SK-MEL-5 (cell line): ENCODE measurements around the gene SRPK2. TPM values are rescaled to one million over a fixed set of nuclear protein-coding genes. Genes with fewer than 3 reads are reported as not detected.

Experiments used
- DNase-seq: peaks from one replicate; pipeline ENCODE4 v3.0.0-alpha.2; 2016; ENCODE audit warnings: low read depth, low spot score
- in situ Hi-C: cut with HindIII; loops from 2 replicates; pipeline ENCODE4 v1.10.0; 2016; ENCODE audit warnings: low sequenced_read_pairs, high pct_unique_total_duplicates, low pct_unique_long_range_greater_than_20kb
- total RNA-seq: library from RNA; depleted of rRNA; stranded (reverse); fragments of >200 nt; shearing (Covaris generic); gene quantifications from 2 replicates; pipeline ENCODE4 v1.2.3, GENCODE V29; 2014

SRPK2 gene
- total RNA-seq, 1 experiment from 2014 or later: 59.8 TPM

- DNase-seq: no peak
These were observed 234.6 kb downstream of the SRPK2 start for GRCh38 chr7:105154084-105154483.

GRCh38 chr7:105153531-105153930 lies 235.2 kb downstream of the SRPK2 start:
- DNase-seq: no peak
- in situ Hi-C loops: no loop called here

More at GRCh38 chr7:105154084-105154483, 234.6 kb downstream of the SRPK2 start:
- in situ Hi-C loops: no loop called here

DNA sequence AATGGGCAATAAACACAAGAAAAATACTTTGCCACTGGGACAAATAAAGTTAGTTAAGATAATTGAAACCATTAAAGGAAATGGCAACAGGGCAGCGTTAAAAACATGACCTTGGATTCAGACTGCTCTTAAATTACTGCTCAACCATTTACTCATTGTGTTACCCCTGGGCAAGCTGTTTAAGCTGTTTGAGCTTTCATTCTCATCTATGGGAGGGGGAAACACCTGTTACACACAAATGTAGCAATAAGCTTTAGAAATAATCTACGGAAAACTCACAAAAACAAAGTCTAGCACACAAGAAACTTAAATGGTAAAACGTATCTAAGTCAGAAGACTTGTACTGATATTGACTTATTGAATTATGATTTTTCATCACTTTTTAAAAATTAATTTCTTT lies 237.6 kb downstream of the SRPK2 start:
- in situ Hi-C loops: no loop called here
- DNase-seq: no peak

DNA sequence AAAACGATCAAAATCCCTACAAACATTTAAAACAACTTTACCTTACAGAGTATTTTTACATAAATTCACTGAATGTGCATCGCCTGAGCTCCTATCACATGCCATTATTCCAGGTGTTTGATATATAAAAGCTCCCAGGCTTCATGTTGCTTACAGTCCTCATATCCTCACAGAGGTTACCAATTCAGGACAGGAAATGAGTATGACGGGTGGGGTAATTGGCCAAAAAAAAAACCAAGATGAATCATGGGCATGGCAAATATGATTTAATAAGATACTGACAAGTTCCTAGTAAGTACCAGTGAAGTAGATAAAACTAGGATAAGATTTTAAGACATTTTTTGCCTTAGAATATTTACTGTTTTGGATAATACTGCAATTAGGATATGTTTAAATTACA lies 238.9 kb downstream of the SRPK2 start:
- in situ Hi-C loops: no loop called here
- no peak for DNase-seq

DNA sequence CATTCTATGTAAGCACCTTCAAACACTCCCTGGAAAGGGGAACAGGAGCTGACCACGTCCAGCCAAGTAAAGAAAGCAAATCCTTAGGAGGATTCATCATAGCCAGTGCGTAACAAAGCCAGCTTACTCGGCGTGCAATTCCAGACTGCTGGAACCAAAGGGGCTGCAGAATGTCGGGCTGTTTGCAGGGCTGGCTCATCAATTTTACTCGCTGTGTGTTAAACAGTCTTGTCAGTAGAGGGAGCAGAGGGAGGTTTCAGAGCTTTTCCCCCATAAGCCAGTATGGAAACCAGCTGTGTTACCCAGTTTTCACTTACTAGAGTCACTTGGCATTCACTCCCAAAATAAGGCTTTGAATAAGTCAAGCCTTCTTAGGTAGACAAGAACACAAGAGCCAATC lies 247.7 kb downstream of the SRPK2 start:
- peak; percentile 80 for DNase-seq

GRCh38 chr7:105139381-105139780 lies 249.3 kb downstream of the SRPK2 start:
- in situ Hi-C loops: no loop called here
- no peak for DNase-seq

More for the DNA sequence above, 247.7 kb downstream of the SRPK2 start:
- in situ Hi-C loops: no loop called here

DNA sequence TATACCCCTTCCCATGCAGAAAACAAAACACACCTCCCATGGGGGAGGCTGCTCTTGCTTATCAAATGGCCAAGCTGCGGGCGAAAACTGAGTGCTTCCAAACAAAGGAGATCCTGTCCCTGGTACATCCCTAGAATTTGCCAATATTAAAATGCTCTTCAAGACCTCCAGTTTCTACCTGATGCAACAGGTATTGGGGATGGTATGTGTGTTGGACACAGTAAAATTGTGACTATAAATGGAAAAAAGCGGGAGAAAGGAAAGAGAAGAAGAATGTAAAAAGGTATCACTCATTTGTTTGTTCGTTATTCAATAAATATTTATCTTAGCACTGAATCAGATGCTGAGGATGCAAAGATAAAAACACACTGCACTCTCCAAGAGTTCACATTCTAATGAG lies 250.8 kb downstream of the SRPK2 start:
- DNase-seq: no peak
- in situ Hi-C loops: no loop called here

DNA sequence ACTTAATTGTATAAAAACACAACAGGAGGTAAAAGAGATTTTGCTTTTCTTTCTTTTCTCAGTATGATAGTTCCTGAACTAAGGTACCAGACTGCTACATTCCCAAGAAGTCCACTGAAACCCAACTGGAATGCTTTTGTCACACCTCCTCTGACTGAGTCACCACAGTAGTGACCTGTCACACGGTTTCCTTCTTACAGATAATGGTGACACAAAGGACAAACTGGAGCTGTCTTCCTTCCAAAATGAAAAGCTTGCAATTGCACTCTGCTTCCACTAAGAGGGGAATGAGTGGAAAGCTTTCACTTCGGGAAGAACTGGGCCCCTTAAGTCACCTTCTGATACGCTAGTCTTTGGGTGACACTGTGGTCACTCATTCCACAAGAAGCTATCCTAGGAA lies 252.5 kb downstream of the SRPK2 start:
- peak; percentile 45 for DNase-seq
- in situ Hi-C loops: no loop called here

- no peak for DNase-seq
- in situ Hi-C loops: no loop called here
These were observed 254.6 kb downstream of the SRPK2 start for GRCh38 chr7:105133986-105134655.

DNA sequence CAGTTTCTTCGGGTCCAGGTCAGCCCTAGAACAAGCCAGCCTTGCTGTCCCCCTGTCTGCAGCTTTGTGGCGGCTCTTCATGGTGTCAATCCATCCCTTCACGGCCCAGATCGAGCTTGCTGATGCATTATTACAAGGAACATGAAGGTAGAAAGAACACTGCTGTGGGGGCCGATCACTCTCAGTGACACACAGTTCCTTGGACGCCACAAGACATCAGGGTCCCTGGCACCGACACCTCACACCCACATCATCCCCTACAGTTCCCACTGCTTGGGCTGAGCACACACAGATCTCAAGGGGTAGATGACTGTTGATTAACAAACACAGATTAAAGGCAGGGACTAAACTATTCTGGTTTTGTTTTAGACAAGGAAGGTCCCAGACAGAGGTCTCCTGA lies 255.4 kb downstream of the SRPK2 start:
- no peak for DNase-seq
- in situ Hi-C loops: no loop called here

- DNase-seq: no peak
- in situ Hi-C loops: no loop called here
These were observed 255.9 kb downstream of the SRPK2 start for GRCh38 chr7:105132835-105133234.

DNA sequence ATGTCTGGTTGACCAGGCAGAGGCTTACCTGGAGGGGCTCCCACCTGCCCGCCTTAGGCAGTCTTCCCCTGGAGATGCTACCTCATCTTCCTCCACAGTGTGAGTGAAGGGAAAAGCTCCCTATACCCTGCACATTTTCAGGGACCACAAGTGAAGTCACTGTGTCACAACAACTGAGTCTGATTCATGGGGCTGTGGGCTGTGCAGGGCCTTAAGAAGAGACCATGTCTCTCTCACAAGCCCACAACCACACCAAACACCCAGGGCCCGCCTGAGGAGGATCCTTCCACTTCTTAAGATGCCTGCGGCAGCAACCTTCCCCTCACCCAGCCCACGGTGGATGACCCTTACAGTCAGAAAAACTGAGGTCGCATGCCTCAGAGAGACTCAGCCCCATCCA lies 256.4 kb downstream of the SRPK2 start:
- in situ Hi-C loops: no loop called here
- no peak for DNase-seq

DNA sequence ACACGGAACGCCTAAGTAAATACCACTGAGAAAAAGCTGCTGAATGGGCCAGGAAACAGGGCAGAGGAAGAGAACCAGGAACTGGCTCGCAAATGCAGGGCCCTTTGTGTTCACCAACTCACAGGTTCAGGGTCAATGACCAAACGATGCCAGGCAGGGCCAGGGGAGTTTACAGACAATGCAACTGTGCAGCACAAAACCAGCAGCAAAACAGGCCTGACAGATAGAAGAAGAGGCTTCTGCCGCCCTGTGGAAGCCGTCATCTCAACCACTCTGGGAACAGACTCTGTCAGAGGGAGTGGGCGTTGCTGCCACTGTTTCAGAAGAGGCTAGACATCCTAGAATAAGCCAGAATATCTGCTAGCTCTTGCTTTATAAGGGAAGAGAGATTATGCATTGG lies 256.8 kb downstream of the SRPK2 start:
- in situ Hi-C loops: no loop called here
- no peak for DNase-seq

DNA sequence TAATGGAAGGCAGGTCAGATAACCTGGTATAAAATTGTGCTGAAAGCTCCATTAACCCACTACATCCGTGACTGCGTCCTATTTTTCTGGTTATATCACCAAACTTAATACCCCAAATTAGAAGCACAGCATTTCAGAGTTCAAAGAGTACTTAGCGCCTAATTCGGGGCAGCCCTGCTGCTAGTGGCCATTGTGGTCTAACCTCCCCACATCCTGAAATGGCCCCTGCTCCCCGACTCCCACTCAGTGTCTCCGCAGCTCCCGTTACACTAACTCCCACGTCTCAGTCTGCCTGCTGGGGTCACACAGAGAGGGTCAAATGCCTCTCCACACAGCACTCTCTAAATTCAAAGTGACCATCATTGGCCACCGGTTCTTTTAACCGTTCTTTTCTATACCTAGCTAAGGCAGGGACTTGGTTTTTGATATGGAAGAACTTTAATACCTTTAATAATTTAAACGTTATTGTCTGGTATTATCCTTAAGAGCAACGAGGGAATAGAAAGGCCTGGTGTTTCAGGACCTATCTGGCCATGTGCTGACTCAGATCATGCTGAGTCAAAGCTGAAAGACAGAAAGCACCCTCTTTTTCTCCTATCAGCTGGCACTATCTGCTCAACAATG lies 257.6 kb downstream of the SRPK2 start:
- DNase-seq: no peak
- in situ Hi-C loops: no loop called here

- in situ Hi-C loops: no loop called here
- no peak for DNase-seq
These were observed 258.1 kb downstream of the SRPK2 start for GRCh38 chr7:105130580-105130979.

DNA sequence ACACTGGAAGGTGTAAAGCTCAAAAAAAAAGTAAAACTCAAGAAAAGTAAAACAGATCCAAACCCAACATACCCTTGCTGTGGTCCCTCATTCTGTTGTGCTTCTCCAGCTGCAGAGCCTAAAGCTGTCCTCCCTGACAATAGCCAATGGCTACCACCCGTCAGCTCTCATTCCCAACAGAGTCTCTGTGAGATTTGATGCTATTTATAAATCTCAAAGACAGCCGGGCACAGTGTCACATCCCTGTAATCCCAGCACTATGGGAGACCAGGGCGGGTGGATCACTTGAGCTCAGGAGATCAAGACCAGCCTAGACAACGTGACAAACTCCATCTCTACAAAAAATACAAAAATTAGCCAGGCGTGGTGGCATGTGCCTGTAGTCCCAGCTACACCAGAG lies 258.7 kb downstream of the SRPK2 start:
- no peak for DNase-seq
- in situ Hi-C loops: no loop called here

GRCh38 chr7:105127179-105127578 lies 261.5 kb downstream of the SRPK2 start:
- DNase-seq: no peak
- in situ Hi-C loops: no loop called here

- in situ Hi-C loops: no loop called here
- DNase-seq: no peak
These were observed 262.2 kb downstream of the SRPK2 start for GRCh38 chr7:105126436-105126975.

GRCh38 chr7:105125745-105126144 lies 263.0 kb downstream of the SRPK2 start:
- DNase-seq: no peak
- in situ Hi-C loops: no loop called here
